H9 (cell line): ENCODE data around the gene SRPK1. TPM values are rescaled to one million over a fixed set of nuclear protein-coding genes. Genes with fewer than 3 reads are reported as not detected.

Experiments
- DNase-seq: peaks from one replicate; pipeline ENCODE4 v3.0.0-alpha.2; 2017
- H2AFZ ChIP-seq: one replicate; pipeline ENCODE4 v1.6.1; 2013; ENCODE audit warnings: mild to moderate bottlenecking, low read length, control low read depth, moderate library complexity
- H2AK5ac ChIP-seq: 2 replicates; pipeline ENCODE4 v1.6.1; 2013; ENCODE audit warnings: low read length, control low read depth, mixed read lengths; ENCODE audit not compliant: insufficient read length
- H2BK120ac ChIP-seq: one replicate; pipeline ENCODE4 v1.6.1; 2013; ENCODE audit warnings: low read depth, mild to moderate bottlenecking, low read length, control low read depth, inconsistent platforms; ENCODE audit not compliant: poor library complexity, severe bottlenecking
- H2BK12ac ChIP-seq: 2 replicates; pipeline ENCODE4 v1.6.1; 2013; ENCODE audit warnings: low read length, control low read depth, mixed read lengths, low read depth; ENCODE audit not compliant: insufficient read length
- H2BK15ac ChIP-seq: 2 replicates; pipeline ENCODE4 v1.6.1; 2013; ENCODE audit warnings: low read depth, low read length, control low read depth
- H2BK20ac ChIP-seq: one replicate; pipeline ENCODE4 v1.6.1; 2013; ENCODE audit warnings: low read depth, mild to moderate bottlenecking, low read length, control low read depth, inconsistent platforms; ENCODE audit not compliant: poor library complexity, severe bottlenecking
- H2BK5ac ChIP-seq: 2 replicates; pipeline ENCODE4 v1.6.1; 2013; ENCODE audit warnings: low read length, control low read depth, mixed read lengths; ENCODE audit not compliant: insufficient read length
- H3K14ac ChIP-seq: 2 replicates; pipeline ENCODE4 v1.6.1; 2013; ENCODE audit warnings: low read length, control low read depth; ENCODE audit not compliant: insufficient read depth
- H3K18ac ChIP-seq: 2 replicates; pipeline ENCODE4 v1.6.1; 2013; ENCODE audit warnings: low read depth, mild to moderate bottlenecking, mixed read lengths, low read length, control low read depth; ENCODE audit not compliant: insufficient read length
- H3K23ac ChIP-seq: 2 replicates; pipeline ENCODE4 v1.6.1; 2013; ENCODE audit warnings: low read length, control low read depth, mixed read lengths, low read depth; ENCODE audit not compliant: insufficient read length
- H3K23me2 ChIP-seq: 2 replicates; pipeline ENCODE4 v1.6.1; 2013; ENCODE audit warnings: low read depth, mild to moderate bottlenecking, mixed read lengths, low read length, control low read depth; ENCODE audit not compliant: insufficient read length, poor library complexity, severe bottlenecking
- H3K27ac ChIP-seq: 2 replicates; pipeline ENCODE4 v1.5.1; 2013; ENCODE audit warnings: low read length, control low read depth, mixed read lengths, low read depth; ENCODE audit not compliant: insufficient read length
- H3K27me3 ChIP-seq: 2 replicates; pipeline ENCODE4 v1.6.1; 2013; ENCODE audit warnings: low read length, control low read depth, inconsistent platforms; ENCODE audit not compliant: insufficient read depth
- H3K4ac ChIP-seq: 2 replicates; pipeline ENCODE4 v1.6.1; 2013; ENCODE audit warnings: low read depth, mild to moderate bottlenecking, control low read depth, inconsistent platforms, low read length, moderate library complexity
- H3K4me1 ChIP-seq: 2 replicates; pipeline ENCODE4 v1.6.1; 2013; ENCODE audit warnings: low read length, control low read depth, inconsistent platforms; ENCODE audit not compliant: insufficient read depth
- H3K4me2 ChIP-seq: 2 replicates; pipeline ENCODE4 v1.6.1; 2013; ENCODE audit warnings: low read length, control low read depth, mixed read lengths; ENCODE audit not compliant: insufficient read length, insufficient read depth
- H3K56ac ChIP-seq: 2 replicates; pipeline ENCODE4 v1.6.1; 2013; ENCODE audit warnings: low read depth, mild to moderate bottlenecking, mixed read lengths, low read length, control low read depth; ENCODE audit not compliant: insufficient read length
- H3K79me1 ChIP-seq: 2 replicates; pipeline ENCODE4 v1.6.1; 2013; ENCODE audit warnings: low read depth, mild to moderate bottlenecking, moderate library complexity, low read length, control low read depth, inconsistent platforms; ENCODE audit not compliant: insufficient read depth, poor library complexity, severe bottlenecking
- H3K79me2 ChIP-seq: 2 replicates; pipeline ENCODE4 v1.6.1; 2013; ENCODE audit warnings: low read length, control low read depth, inconsistent platforms; ENCODE audit not compliant: insufficient read depth
- H3K9ac ChIP-seq: 2 replicates; pipeline ENCODE4 v1.6.1; 2013; ENCODE audit warnings: low read length, control low read depth, mixed read lengths; ENCODE audit not compliant: insufficient read length; ENCODE audit errors: extremely low read depth
- H3K9me3 ChIP-seq: one replicate; pipeline ENCODE4 v1.6.1; 2013; ENCODE audit warnings: low read depth, low read length, inconsistent platforms; ENCODE audit not compliant: control insufficient read depth
- H3T11ph ChIP-seq: one replicate; pipeline ENCODE4 v1.6.1; 2013; ENCODE audit warnings: mild to moderate bottlenecking, low read length, control low read depth, inconsistent platforms
- H4K20me1 ChIP-seq: one replicate; pipeline ENCODE4 v1.6.1; 2013; ENCODE audit not compliant: control insufficient read depth, insufficient read length, insufficient read depth
- H4K5ac ChIP-seq: 2 replicates; pipeline ENCODE4 v1.6.1; 2013; ENCODE audit warnings: low read depth, mild to moderate bottlenecking, mixed read lengths, low read length, control low read depth; ENCODE audit not compliant: insufficient read length
- H4K8ac ChIP-seq: replicated peaks from 2 replicates; pipeline ENCODE4 v1.6.1; 2013; ENCODE audit warnings: low read length, control low read depth, mixed read lengths, low read depth; ENCODE audit not compliant: insufficient read length
- H4K91ac ChIP-seq: 2 replicates; pipeline ENCODE4 v1.6.1; 2013; ENCODE audit warnings: low read depth, mild to moderate bottlenecking, moderate library complexity, mixed read lengths, low read length, control low read depth; ENCODE audit not compliant: insufficient read length
- H3K27ac Mint-ChIP-seq, 3 experiments: 2 replicates in 2 of 3; 3 replicates in 1 of 3; pipeline ENCODE4 v1.8.0; 2020 to 2021; ENCODE audit warnings: mixed read lengths in 3 of 3, mild to moderate bottlenecking in 1 of 3, moderate library complexity in 1 of 3
- H3K27me3 Mint-ChIP-seq: 2 replicates; pipeline ENCODE4 v1.8.0; 2021; ENCODE audit warnings: low read depth, mild to moderate bottlenecking, moderate library complexity, mixed read lengths
- H3K36me3 Mint-ChIP-seq, 3 experiments: 2 replicates in 2 of 3; 3 replicates in 1 of 3; pipeline ENCODE4 v1.8.0; 2020 to 2021; ENCODE audit warnings: low read depth in 3 of 3, mixed read lengths in 3 of 3; ENCODE audit not compliant: insufficient read depth in 1 of 3
- H3K4me1 Mint-ChIP-seq, 2 experiments: 2 replicates each; pipeline ENCODE4 v1.8.0; 2020; ENCODE audit warnings: mixed read lengths in 2 of 2
- H3K4me3 Mint-ChIP-seq, 2 experiments: 2 replicates in 1 of 2; 3 replicates in 1 of 2; pipeline ENCODE4 v1.8.0; 2020 to 2021; ENCODE audit warnings: mild to moderate bottlenecking in 2 of 2, mixed read lengths in 2 of 2, moderate library complexity in 1 of 2
- H3K9me3 Mint-ChIP-seq, 2 experiments: 2 replicates in 1 of 2; 3 replicates in 1 of 2; pipeline ENCODE4 v1.8.0; 2020; ENCODE audit warnings: mild to moderate bottlenecking in 2 of 2, mixed read lengths in 2 of 2, moderate library complexity in 1 of 2
- WGBS: extraction: QIAGEN DNeasy Blood & Tissue Kit; methylation state at CpG from one replicate; pipeline ENCODE4 v1.1.7; 2013; ENCODE audit warnings: missing lambda C conversion rate, low lambda C conversion rate, mixed read lengths; ENCODE audit not compliant: insufficient read length; ENCODE audit errors: extremely low coverage; 5-methylcytosine and 5-hydroxymethylcytosine counted together
- total RNA-seq: library from RNA; stranded (reverse); gene quantifications from 2 replicates; pipeline ENCODE4 v1.2.1, GENCODE V29; 2021
- TF ChIP-seq, protein P1 (sequence below): fragments of 200-600 bp; sonication (generic); conservative IDR thresholded peaks from 3 replicates; pipeline ENCODE4 v1.8.0; 2021; ENCODE audit warnings: antibody characterized with exemption, mild to moderate bottlenecking

SRPK1 gene
- total RNA-seq, 1 experiment from 2014 or later, result 93.2 TPM

DNA sequence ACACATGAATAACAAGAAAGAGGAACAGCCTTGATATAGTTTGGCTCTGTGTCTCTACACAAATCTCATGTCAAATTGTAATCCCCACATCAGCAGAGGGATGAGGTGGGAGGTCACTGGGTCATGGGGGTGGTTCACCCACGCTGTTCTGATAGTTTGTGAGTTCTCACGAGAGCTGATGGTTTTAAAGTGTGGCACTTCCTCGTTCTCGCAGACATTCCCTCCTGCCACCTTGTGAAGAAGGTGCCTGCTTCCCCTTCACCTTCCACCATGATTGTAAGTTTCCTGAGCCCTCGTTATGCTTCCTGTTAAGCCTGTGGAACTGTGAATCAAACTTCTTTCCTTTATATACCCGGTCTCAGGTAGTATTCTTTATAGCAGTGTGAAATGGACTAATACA is 13.1 kb downstream of the SRPK1 start:
- Histone ChIP-seq H3K4me1 (no peaks in the 10 kb centered on the region), H3K56ac (no peak overlapping the region), H2BK120ac (no peak overlapping the region), H4K91ac (no peak overlapping the region), H4K5ac (no peak overlapping the region), H4K20me1 (no peaks in the 10 kb centered on the region), H3K4me2 (no peak overlapping the region), H3K27me3 (no peaks in the 10 kb centered on the region), H2BK20ac (no peak overlapping the region), H2BK15ac (no peak overlapping the region), H3K23me2 (no peaks in the 10 kb centered on the region), H3K14ac (no peak overlapping the region), H2BK12ac (no peak overlapping the region), H3K23ac (no peak overlapping the region), H3T11ph (no peak overlapping the region), H3K9ac (no peak overlapping the region), H3K4ac (no peak overlapping the region), H3K79me1 (peaks cover 26% of the 10 kb centered on the region), H3K27ac (no peak overlapping the region), H3K79me2 (peaks cover 24% of the 10 kb centered on the region; the same call in 1 of the 2 replicates), H4K8ac (no peak overlapping the region), H3K9me3 (peaks cover 32% of the 10 kb centered on the region), H2AK5ac (no peak overlapping the region), H2AFZ (no peak overlapping the region), H3K18ac (no peak overlapping the region), H2BK5ac (no peak overlapping the region)
- WGBS, result no CpG with 5 or more reads among the region's 6 CpGs
- Mint-ChIP-seq H3K4me1 (no peaks in the 10 kb centered on the region; a peak in 1 of 4 replicates), H3K9me3 (peaks cover 40 to 42% of the 10 kb centered on the region in 2 experiments), H3K27ac (peak overlapping the region in 1 of 3 experiments; percentile 14; a peak in 1 of 7 replicates), H3K36me3 (peaks cover 59 to 71% (median 60%) of the 10 kb centered on the region in 3 experiments), H3K27me3 (no peaks in the 10 kb centered on the region), H3K4me3 (no peak overlapping the region)
- TF ChIP-seq, protein P1, sequence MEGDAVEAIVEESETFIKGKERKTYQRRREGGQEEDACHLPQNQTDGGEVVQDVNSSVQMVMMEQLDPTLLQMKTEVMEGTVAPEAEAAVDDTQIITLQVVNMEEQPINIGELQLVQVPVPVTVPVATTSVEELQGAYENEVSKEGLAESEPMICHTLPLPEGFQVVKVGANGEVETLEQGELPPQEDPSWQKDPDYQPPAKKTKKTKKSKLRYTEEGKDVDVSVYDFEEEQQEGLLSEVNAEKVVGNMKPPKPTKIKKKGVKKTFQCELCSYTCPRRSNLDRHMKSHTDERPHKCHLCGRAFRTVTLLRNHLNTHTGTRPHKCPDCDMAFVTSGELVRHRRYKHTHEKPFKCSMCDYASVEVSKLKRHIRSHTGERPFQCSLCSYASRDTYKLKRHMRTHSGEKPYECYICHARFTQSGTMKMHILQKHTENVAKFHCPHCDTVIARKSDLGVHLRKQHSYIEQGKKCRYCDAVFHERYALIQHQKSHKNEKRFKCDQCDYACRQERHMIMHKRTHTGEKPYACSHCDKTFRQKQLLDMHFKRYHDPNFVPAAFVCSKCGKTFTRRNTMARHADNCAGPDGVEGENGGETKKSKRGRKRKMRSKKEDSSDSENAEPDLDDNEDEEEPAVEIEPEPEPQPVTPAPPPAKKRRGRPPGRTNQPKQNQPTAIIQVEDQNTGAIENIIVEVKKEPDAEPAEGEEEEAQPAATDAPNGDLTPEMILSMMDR, result no peak
- no peak for DNase-seq
